Fibroblast of the aortic adventitia (primary cell): Measurements from ENCODE around the gene TPM2. TPM values are rescaled to one million over a fixed set of nuclear protein-coding genes. Genes with fewer than 3 reads are reported as not detected.

Experiments used
- DNase-seq: peaks from one replicate; pipeline ENCODE4 v3.0.0-alpha.2; 2010; ENCODE audit warnings: low read depth
- H3K4me3 ChIP-seq: 2 replicates; pipeline ENCODE4 v1.5.1; 2011; ENCODE audit warnings: low read depth, mild to moderate bottlenecking, control low read depth, low read length, moderate library complexity
- total RNA-seq: library from RNA; depleted of rRNA; stranded (reverse); fragments of >200 nt; gene quantifications from 2 replicates; pipeline ENCODE4 v1.2.3, GENCODE V29; 2012; ENCODE audit warnings: low replicate concordance
- TF ChIP-seq, protein P1 (sequence below): IDR thresholded peaks from 2 replicates; pipeline ENCODE4 v1.5.1; 2011; ENCODE audit warnings: mild to moderate bottlenecking, low read length, control low read depth, inconsistent platforms; ENCODE audit not compliant: insufficient read depth

Gene TPM2
- total RNA-seq, 1 donor, result 484 TPM

DNA sequence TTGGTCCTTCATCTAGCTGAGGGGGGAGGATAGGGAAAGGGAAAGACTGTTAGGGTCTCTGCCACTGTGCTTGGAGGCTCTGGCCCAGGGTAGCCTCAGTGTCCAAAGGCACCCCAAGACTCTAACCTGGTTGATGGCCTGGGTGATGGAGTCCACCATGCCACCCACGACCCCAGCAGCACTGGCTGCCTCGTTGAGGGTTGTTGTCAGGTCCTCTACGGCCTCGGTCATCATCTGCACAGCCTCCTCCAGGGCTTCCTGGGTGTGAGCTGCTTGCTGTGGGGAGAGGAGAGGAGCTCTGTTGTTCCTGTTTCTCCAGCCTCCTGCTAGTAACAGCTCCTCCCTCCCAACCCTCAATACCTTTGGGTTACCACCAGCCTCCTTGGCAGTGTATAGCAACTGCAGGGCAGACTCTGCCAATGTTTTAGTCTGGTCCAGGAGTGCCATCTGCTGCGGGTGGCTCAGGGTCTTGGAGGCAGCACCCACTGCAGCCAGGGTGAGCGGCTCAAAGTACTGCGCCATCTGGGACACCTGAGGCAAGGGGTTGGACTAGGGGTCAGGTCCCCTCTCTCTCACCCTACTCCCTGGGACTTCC, 16.2 kb upstream of the TPM2 start:
- no peak overlapping the region for H3K4me3 ChIP-seq
- no peak for DNase-seq
- TF ChIP-seq, protein P1, sequence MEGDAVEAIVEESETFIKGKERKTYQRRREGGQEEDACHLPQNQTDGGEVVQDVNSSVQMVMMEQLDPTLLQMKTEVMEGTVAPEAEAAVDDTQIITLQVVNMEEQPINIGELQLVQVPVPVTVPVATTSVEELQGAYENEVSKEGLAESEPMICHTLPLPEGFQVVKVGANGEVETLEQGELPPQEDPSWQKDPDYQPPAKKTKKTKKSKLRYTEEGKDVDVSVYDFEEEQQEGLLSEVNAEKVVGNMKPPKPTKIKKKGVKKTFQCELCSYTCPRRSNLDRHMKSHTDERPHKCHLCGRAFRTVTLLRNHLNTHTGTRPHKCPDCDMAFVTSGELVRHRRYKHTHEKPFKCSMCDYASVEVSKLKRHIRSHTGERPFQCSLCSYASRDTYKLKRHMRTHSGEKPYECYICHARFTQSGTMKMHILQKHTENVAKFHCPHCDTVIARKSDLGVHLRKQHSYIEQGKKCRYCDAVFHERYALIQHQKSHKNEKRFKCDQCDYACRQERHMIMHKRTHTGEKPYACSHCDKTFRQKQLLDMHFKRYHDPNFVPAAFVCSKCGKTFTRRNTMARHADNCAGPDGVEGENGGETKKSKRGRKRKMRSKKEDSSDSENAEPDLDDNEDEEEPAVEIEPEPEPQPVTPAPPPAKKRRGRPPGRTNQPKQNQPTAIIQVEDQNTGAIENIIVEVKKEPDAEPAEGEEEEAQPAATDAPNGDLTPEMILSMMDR, result no peak

DNA sequence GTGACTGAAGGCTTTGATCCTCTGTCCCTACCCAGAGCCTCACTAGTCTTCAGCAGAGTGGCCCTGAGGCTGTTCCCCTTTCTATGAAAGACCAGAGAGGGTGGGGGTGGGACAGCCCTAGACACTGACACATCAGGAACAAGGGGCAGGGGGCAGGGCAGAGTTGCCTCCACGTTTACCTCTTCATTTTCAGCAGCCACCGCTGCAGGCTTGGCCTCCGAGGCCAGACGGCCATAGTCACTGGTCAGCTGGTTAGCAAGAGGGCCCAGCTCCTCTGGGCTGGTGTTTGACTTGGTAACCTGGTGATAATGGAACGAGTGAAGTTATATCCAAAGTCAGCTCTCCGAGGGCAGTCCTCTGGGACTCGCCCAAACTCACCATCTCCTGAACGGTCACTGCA, 15.6 kb upstream of the TPM2 start:
- no peak for DNase-seq
- no peak overlapping the region for H3K4me3 ChIP-seq
- TF ChIP-seq, protein P1, result no peak

DNA sequence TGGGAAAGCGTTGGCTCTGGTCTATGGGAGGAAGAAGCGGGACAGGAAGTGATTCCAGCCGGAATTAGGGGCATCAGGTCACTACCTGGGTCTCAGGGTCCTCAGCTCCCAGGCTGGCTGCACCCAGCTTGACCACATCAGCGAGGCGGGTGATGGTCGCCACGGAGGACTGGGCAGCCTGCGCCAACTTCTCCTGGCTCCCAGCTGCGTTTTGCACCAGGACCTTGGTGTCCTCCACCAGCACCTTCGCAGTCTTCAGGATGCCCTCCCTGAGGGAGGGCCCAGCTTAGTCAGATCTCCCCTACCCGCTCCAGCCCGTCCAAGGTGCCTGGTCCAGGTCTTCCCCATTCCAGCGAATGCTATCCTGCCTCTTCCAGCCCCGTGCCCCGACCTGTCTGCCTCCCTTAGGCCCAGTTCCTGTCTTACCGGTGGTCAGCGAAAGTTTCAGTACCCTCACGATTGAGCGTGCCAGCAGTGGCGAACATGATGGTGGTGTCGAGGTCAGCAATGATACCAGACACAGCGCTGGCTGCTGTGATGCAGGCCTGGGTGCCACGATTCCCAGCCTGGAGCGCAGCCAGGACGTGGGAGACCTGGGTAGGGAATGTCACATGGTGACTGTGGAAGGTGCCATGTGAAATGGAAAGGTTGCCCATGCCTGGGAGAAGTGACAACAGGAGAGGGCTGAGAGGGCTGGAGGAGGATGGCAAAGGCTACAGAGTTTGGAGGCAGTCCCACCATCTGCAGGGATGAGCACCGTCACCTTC, 14.4 kb upstream of the TPM2 start:
- no peak overlapping the region for H3K4me3 ChIP-seq
- DNase-seq, result no peak
- TF ChIP-seq, protein P1, result no peak

DNA sequence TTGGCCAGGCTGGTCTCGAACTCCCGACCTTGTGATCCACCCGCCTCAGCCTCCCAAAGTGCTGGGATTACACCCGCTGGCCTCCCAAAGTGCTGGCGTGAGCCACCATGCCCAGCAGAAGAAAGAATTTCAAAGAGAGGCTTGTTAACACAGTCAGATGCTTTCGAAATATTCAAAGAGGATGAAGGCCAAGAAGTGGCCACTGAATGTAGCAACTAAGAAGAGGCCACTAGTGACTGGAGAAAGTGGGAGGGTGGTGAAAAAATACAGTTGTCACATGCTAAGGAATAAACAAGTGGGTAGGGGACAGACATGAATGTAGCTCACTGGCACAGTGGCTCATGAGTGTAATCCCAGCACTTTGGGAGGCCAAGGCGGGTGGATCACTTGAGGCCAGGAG, 13.0 kb upstream of the TPM2 start:
- no peak for DNase-seq
- no peak overlapping the region for H3K4me3 ChIP-seq
- TF ChIP-seq, protein P1, result no peak

DNA sequence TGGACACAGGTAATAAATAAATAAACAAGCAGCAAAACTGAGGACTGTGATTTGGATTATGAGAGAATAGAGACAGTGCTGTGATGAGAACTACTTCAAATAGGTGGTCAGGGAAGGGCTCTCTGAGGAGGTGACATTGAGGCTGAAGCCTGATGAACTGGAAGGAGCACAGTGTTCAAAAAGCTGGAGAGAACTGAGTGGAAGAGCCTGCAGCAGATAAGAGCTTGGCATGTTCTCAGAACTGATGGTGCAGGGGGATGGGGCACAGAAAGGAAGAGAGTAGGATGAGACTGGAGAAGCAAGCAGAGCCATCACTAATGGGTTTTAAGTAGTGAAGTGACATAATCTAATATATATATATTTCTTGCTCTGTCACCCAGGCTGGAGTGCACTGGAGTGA, 11.2 kb upstream of the TPM2 start:
- TF ChIP-seq, protein P1, result no peak
- DNase-seq, result no peak
- no peak overlapping the region for H3K4me3 ChIP-seq

DNA sequence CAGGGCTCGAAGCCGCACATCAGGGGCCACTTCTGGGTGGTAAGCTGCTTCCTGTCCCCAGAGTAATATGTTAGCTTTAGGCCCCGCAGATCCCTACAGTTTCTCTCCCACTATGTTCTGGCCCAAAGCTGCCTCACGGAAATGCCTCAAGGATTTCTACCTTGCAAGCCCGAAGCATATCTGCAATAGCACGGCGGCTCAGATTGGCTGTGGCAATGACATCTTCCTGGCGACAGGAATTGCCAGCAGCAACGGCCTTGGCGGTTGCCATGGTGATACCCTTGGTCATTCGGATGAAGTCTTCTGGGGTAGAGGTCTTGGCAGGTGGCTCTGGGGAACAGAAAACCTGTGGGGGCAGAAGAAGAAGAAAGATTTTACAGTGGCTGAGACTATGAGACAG, 10.3 kb upstream of the TPM2 start:
- no peak overlapping the region for H3K4me3 ChIP-seq
- no peak for DNase-seq
- TF ChIP-seq, protein P1, result no peak
